Smooth muscle cell (in vitro differentiated cells): ENCODE measurements around the gene TRERF1. TPM values are rescaled to one million over a fixed set of nuclear protein-coding genes. Genes with fewer than 3 reads are reported as not detected.

Experiments used
- DNase-seq: peaks from one replicate; lab custom pipeline; 2025; ENCODE audit not compliant: unreplicated experiment; lab: John Stamatoyannopoulos, UW
- H2AFZ ChIP-seq: fragments of 200-600 bp; sonication (generic); 2 replicates; pipeline ENCODE4 v1.6.0; 2016; ENCODE audit warnings: antibody characterized with exemption, low read depth, mild to moderate bottlenecking
- H3F3A ChIP-seq: fragments of 200-600 bp; sonication (generic); 2 replicates; pipeline ENCODE4 v1.6.0; 2017; ENCODE audit warnings: antibody characterized with exemption, low read depth
- H3K27ac ChIP-seq: fragments of 200-600 bp; sonication (generic); 2 replicates; pipeline ENCODE4 v1.5.1; 2016; ENCODE audit warnings: low read depth, mild to moderate bottlenecking
- H3K27me3 ChIP-seq: fragments of 200-600 bp; sonication (generic); 2 replicates; pipeline ENCODE4 v1.6.1; 2016; ENCODE audit warnings: low read depth, mild to moderate bottlenecking
- H3K36me3 ChIP-seq: fragments of 200-600 bp; sonication (generic); 2 replicates; pipeline ENCODE4 v1.5.1; 2016; ENCODE audit warnings: low read depth
- H3K4me1 ChIP-seq: fragments of 200-600 bp; sonication (generic); 2 replicates; pipeline ENCODE4 v1.5.1; 2016; ENCODE audit warnings: low read depth
- H3K4me2 ChIP-seq: fragments of 200-600 bp; sonication (generic); 2 replicates; pipeline ENCODE4 v1.6.0; 2016; ENCODE audit warnings: mild to moderate bottlenecking
- H3K4me3 ChIP-seq: fragments of 200-600 bp; sonication (generic); 2 replicates; pipeline ENCODE4 v1.5.1; 2016; ENCODE audit warnings: mild to moderate bottlenecking
- H3K79me2 ChIP-seq: fragments of 200-600 bp; sonication (generic); 2 replicates; pipeline ENCODE4 v1.6.0; 2016; ENCODE audit warnings: low read depth, mild to moderate bottlenecking
- H3K9ac ChIP-seq: fragments of 200-600 bp; sonication (generic); 2 replicates; pipeline ENCODE4 v1.6.0; 2016; ENCODE audit warnings: low read depth
- H3K9me3 ChIP-seq: fragments of 200-600 bp; sonication (generic); replicated peaks from 2 replicates; pipeline ENCODE4 v1.5.1; 2016; ENCODE audit warnings: low read depth
- H4K20me1 ChIP-seq: fragments of 200-600 bp; sonication (generic); 2 replicates; pipeline ENCODE4 v1.6.0; 2016; ENCODE audit warnings: low read depth
- WGBS: methylation state at CpG from one replicate; pipeline ENCODE4 v1.1.7; 2016; ENCODE audit warnings: low lambda C conversion rate; 5-methylcytosine and 5-hydroxymethylcytosine counted together
- polyA plus RNA-seq: library from polyadenylated mRNA; unstranded; fragments of >200 nt; fragmentation: Nextera tagmentation; extraction: Ambion mirVana; gene quantifications from 2 replicates; pipeline ENCODE4 v1.2.1, GENCODE V29; 2016
- total RNA-seq: library from RNA; depleted of rRNA; stranded (reverse); fragments of >200 nt; gene quantifications from 2 replicates; pipeline ENCODE4 v1.2.3, GENCODE V29; 2014
- TF ChIP-seq, protein P1 (sequence below): fragments of 200-600 bp; sonication (generic); IDR thresholded peaks from 2 replicates; pipeline ENCODE4 v1.5.1; 2017; ENCODE audit warnings: borderline replicate concordance, mild to moderate bottlenecking, antibody characterized with exemption; ENCODE audit not compliant: insufficient read depth, poor library complexity, severe bottlenecking

The TRERF1 gene
- total and polyA plus RNA-seq, 2 experiments from 2014 or later, result 3.5 to 5.3 TPM

DNA sequence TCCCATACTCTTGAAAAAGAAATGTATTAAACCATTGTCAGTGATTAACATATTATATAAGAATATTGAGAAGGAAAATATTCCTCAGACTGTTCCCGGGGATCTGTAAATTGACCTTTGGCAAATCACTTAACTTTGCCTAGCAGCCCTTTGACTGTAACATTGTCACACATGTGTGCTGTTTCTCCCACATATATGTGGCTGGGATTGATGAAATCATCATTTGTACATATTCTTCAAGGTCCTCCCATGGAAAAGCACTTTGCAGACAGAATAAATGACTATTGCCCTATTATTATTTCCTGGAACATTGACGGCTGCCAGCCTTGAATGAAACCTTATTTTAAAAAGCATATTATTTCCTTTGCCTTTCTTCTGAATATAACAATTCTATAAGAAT, 36.4 kb upstream of the TRERF1 start:
- Histone ChIP-seq H4K20me1 (no peaks in the 10 kb centered on the region), H3F3A (no peaks in the 10 kb centered on the region), H3K27me3 (no peaks in the 10 kb centered on the region), H2AFZ (no peak overlapping the region), H3K4me2 (no peak overlapping the region), H3K36me3 (no peaks in the 10 kb centered on the region), H3K4me1 (no peaks in the 10 kb centered on the region), H3K9me3 (no peaks in the 10 kb centered on the region), H3K4me3 (no peak overlapping the region), H3K27ac (no peak overlapping the region), H3K9ac (no peak overlapping the region), H3K79me2 (no peaks in the 10 kb centered on the region)
- TF ChIP-seq, protein P1, sequence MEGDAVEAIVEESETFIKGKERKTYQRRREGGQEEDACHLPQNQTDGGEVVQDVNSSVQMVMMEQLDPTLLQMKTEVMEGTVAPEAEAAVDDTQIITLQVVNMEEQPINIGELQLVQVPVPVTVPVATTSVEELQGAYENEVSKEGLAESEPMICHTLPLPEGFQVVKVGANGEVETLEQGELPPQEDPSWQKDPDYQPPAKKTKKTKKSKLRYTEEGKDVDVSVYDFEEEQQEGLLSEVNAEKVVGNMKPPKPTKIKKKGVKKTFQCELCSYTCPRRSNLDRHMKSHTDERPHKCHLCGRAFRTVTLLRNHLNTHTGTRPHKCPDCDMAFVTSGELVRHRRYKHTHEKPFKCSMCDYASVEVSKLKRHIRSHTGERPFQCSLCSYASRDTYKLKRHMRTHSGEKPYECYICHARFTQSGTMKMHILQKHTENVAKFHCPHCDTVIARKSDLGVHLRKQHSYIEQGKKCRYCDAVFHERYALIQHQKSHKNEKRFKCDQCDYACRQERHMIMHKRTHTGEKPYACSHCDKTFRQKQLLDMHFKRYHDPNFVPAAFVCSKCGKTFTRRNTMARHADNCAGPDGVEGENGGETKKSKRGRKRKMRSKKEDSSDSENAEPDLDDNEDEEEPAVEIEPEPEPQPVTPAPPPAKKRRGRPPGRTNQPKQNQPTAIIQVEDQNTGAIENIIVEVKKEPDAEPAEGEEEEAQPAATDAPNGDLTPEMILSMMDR, result no peak
- 95% methylated on average over 2 of the region's 2 CpGs for WGBS
- DNase-seq, result no peak

- Histone ChIP-seq H3K9me3 (no peaks in the 10 kb centered on the region), H3K4me3 (no peak overlapping the region), H3F3A (no peaks in the 10 kb centered on the region), H4K20me1 (no peaks in the 10 kb centered on the region), H3K36me3 (no peaks in the 10 kb centered on the region), H3K4me1 (no peaks in the 10 kb centered on the region), H3K4me2 (no peak overlapping the region), H3K27me3 (no peaks in the 10 kb centered on the region), H3K27ac (no peak overlapping the region), H2AFZ (no peak overlapping the region), H3K79me2 (no peaks in the 10 kb centered on the region), H3K9ac (no peak overlapping the region)
- TF ChIP-seq, protein P1, result no peak
- 100% methylated on average over 1 of the region's 1 CpG for WGBS
- no peak for DNase-seq
Observed at GRCh38 chr6:42484261-42484660, 32.5 kb upstream of the TRERF1 start.

GRCh38 chr6:42482174-42482573, 30.4 kb upstream of the TRERF1 start:
- Histone ChIP-seq H4K20me1 (no peaks in the 10 kb centered on the region), H3K4me1 (no peaks in the 10 kb centered on the region), H3F3A (no peaks in the 10 kb centered on the region), H3K27me3 (no peaks in the 10 kb centered on the region), H2AFZ (no peak overlapping the region), H3K27ac (no peak overlapping the region), H3K36me3 (no peaks in the 10 kb centered on the region), H3K79me2 (no peaks in the 10 kb centered on the region), H3K9ac (no peak overlapping the region), H3K4me3 (no peak overlapping the region), H3K9me3 (no peaks in the 10 kb centered on the region), H3K4me2 (no peak overlapping the region)
- TF ChIP-seq, protein P1, result no peak
- WGBS, result 28% methylated on average over 1 of the region's 1 CpG
- DNase-seq, result no peak

DNA sequence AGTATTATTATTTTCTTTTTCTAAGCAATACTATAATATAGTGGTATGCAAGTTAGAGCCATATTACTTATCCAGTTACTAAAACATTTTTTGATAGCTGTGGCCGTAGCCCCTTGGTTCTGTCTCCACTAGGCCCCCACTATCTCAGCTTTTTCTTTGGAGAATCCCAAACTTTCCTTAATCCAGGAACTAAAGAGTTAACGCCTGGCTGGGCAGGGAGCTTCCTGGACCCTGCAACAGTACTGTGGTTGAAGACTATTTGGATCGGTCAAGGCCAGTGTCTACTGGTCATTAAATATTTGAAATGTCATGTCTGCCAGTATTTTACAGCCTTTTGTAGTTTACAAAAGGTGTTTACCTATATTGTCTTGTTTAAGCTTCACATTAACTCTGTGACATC, 20.0 kb upstream of the TRERF1 start:
- H3K4me2 ChIP-seq, result no peak overlapping the region
- 69% methylated on average over 3 of the region's 3 CpGs for WGBS
- TF ChIP-seq, protein P1, result no peak

More for the DNA sequence above, 20.0 kb upstream of the TRERF1 start:
- peaks cover 4% of the 10 kb centered on the region for H3K9me3 ChIP-seq
- H3K27ac ChIP-seq, result no peak overlapping the region
- no peaks in the 10 kb centered on the region for H3K36me3 ChIP-seq
- no peaks in the 10 kb centered on the region for H3K79me2 ChIP-seq
- H3F3A ChIP-seq, result no peaks in the 10 kb centered on the region
- no peak overlapping the region for H3K4me3 ChIP-seq
- DNase-seq, result no peak
- H3K4me1 ChIP-seq, result no peaks in the 10 kb centered on the region
- H2AFZ ChIP-seq, result no peak overlapping the region
- H3K27me3 ChIP-seq, result no peaks in the 10 kb centered on the region
- no peak overlapping the region for H3K9ac ChIP-seq
- no peaks in the 10 kb centered on the region for H4K20me1 ChIP-seq
